Smooth muscle cell of the umbilical artery (primary cell): ENCODE data around the gene DYNLL1. TPM values are rescaled to one million over a fixed set of nuclear protein-coding genes. Genes with fewer than 3 reads are reported as not detected.

Experiments used
- total RNA-seq: library from RNA; depleted of rRNA; stranded (reverse); fragments of >200 nt; gene quantifications from 2 replicates; pipeline ENCODE4 v1.2.3, GENCODE V29; 2014

Gene DYNLL1
- 255 and 301 TPM in 2 replicates for total RNA-seq

GRCh38 chr12:120495731-120496412, at the start of gene DYNLL1:
DYNLL1 (plus strand) TSS chr12:120496113; CDS start chr12:120496422, 309 bp downstream.

DNA sequence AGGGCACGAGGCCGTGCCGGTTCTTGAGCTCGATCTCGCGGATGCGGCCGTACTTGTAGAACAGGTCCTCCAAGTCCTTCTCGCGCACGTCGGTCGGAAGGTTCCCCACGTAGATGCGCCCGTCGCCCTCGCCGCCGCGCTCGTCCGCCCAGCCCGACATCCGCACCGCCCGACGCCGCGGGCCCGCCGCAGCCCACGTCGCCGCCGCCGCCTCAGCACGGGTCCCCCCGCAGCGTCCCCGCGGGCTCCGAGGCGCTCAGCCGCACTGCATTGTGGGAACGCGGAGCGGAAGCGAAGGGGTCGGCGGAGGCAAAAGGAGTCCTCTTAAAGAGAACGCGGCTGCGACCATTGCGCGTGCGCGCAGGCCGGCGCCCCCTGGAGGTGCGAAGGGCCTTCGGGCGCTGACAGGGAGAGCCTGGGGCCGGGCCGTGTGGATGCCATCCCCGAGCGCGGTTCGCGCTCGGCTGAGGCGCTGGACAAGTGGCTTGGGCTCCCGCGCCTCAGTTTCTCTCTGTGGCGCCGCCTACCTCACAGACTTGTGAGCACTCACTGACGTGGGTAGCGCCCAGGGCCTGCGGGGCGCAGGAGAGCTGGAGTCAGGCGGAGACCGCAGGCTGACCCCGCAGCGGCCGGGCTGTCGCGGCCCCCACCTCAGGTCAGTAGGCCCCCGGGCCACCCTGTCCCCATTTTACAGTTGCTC, 26.3 kb upstream of the DYNLL1 start, which contains the start of gene SRSF9:
Gene SRSF9 (minus strand): TSS at position 299 of the 700 bp plus-strand sequence. CDS start 139 bp downstream, at position 160.

DNA sequence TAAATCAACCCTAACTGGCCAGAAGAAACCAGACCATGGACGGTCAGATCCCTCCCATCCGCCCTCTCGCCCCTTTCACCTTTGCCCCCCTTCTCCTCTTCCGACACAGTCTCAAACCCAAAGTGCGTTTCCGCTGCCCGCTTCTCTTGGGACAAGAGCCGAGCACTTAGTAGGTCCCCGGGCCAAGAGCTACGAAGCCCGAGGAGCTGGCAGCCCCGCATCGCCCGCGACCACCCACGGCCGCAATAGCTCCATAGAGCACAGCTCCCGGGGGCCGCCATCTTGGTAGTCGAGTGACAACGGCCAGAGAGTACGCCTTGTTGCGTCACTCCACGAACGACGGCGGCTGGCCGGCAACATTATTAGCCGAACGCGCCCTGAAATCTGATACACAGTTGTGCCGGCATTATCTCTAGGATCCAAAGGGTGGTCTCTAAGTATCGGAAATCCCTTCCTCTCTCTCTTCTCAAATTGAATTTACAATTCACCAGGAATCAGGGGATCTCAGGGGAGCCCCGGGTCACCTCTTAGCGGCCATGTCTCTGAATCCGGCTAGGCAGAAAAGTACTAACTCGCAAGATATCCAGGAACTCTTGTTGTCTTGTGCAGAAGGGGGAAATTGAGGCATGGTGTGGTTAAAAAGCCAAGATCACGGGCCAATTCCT, 33.1 kb downstream of the DYNLL1 start, which contains the start of gene COQ5:
Gene COQ5 (minus strand): TSS at position 298 of the 665 bp plus-strand sequence. CDS start 17 bp downstream, at position 281.

GRCh38 chr12:120534203-120534702, 38.3 kb downstream of the DYNLL1 start, which contains the start of gene RNF10:
RNF10 (plus strand) TSS chr12:120534356; CDS start chr12:120534812, 456 bp downstream.

Other genes starting within 250 kb of the DYNLL1 start
- gene PXN, start 230.4 kb upstream of the DYNLL1 start, total RNA-seq = 22.9 and 87.4 TPM in 2 replicates
- under 0.01 TPM in 2 replicates for gene RNU4-2, start 204.2 kb upstream of the DYNLL1 start, total RNA-seq
- gene RNU4-1, start 202.9 kb upstream of the DYNLL1 start, total RNA-seq = under 0.01 TPM in 1 of 2 replicates, not detected in the other
- 0.69 and 2.7 TPM in 2 replicates for gene SIRT4, start 193.8 kb upstream of the DYNLL1 start, total RNA-seq
- gene PLA2G1B, start 168.3 kb upstream of the DYNLL1 start, total RNA-seq = not detected in 2 replicates
- not detected in 2 replicates for gene MSI1, start 126.9 kb upstream of the DYNLL1 start, total RNA-seq
- gene COX6A1, start 58.0 kb upstream of the DYNLL1 start, total RNA-seq = 267 and 524 TPM in 2 replicates
- gene TRIAP1, start 49.7 kb upstream of the DYNLL1 start, total RNA-seq = 19.3 and 24.9 TPM in 2 replicates
- gene GATC, start 49.7 kb upstream of the DYNLL1 start, total RNA-seq = 18.4 and 23.9 TPM in 2 replicates
- 190 and 243 TPM in 2 replicates for gene SRSF9, start 26.4 kb upstream of the DYNLL1 start, total RNA-seq
- 30.5 and 33.6 TPM in 2 replicates for gene COQ5, start 33.0 kb downstream of the DYNLL1 start, total RNA-seq
- gene RNF10, start 38.2 kb downstream of the DYNLL1 start, total RNA-seq = 137 and 223 TPM in 2 replicates
- gene POP5, start 85.3 kb downstream of the DYNLL1 start, total RNA-seq = 43.0 and 57.9 TPM in 2 replicates
- 4.2 and 7.2 TPM in 2 replicates for gene CABP1, start 144.5 kb downstream of the DYNLL1 start, total RNA-seq
- gene MLEC, start 191.0 kb downstream of the DYNLL1 start, total RNA-seq = 229 and 265 TPM in 2 replicates
- 32.7 and 41.8 TPM in 2 replicates for gene UNC119B, start 214.3 kb downstream of the DYNLL1 start, total RNA-seq
- 3.0 and 7.4 TPM in 2 replicates for gene ACADS, start 229.7 kb downstream of the DYNLL1 start, total RNA-seq